Thoracic aorta (tissue), 2 donors: Measurements from ENCODE around the gene RAI2. TPM values are rescaled to one million over a fixed set of nuclear protein-coding genes. Genes with fewer than 3 reads are reported as not detected.

Experiments used
- ATAC-seq: fragments of 150-250 bp; one replicate; pipeline ENCODE4 v1.8.0; 2017; ENCODE audit warnings: low read depth; ENCODE audit not compliant: insufficient number of reproducible peaks, low FRiP score
- DNase-seq: peaks from one replicate; pipeline ENCODE4 v3.0.0-alpha.2; 2020; ENCODE audit warnings: low spot score
- H3K27ac ChIP-seq, 2 donors: fragments of 200-600 bp; sonication (generic); 1 replicate in 1 of 2; 2 replicates in 1 of 2; pipeline ENCODE4 v1.5.1; 2016; ENCODE audit warnings: mild to moderate bottlenecking in 2 of 2, moderate library complexity in 2 of 2
- H3K27me3 ChIP-seq: fragments of 200-600 bp; sonication (generic); replicated peaks from 2 replicates; pipeline ENCODE4 v1.6.0; 2016; ENCODE audit warnings: mild to moderate bottlenecking; ENCODE audit not compliant: insufficient read depth
- H3K36me3 ChIP-seq: fragments of 200-600 bp; sonication (generic); one replicate; pipeline ENCODE4 v1.5.1; 2016
- H3K4me1 ChIP-seq, 2 donors: fragments of 200-600 bp; sonication (generic); 1 replicate in 1 of 2; 2 replicates in 1 of 2; pipeline versions ENCODE4 v1.5.1 to v1.6.0; 2016; ENCODE audit warnings: low read depth in 2 of 2, mild to moderate bottlenecking in 1 of 2; ENCODE audit not compliant: control insufficient read depth in 1 of 2
- H3K4me3 ChIP-seq: fragments of 200-600 bp; sonication (generic); 2 replicates; pipeline ENCODE4 v1.5.1; 2016; ENCODE audit warnings: mild to moderate bottlenecking
- H3K9me3 ChIP-seq: fragments of 200-600 bp; sonication (generic); 2 replicates; pipeline ENCODE4 v1.5.1; 2016
- CTCF ChIP-seq: fragments of 200-600 bp; sonication (generic); IDR thresholded peaks from one replicate; pipeline ENCODE4 v1.5.1; 2019; ENCODE audit warnings: antibody characterized with exemption
- total RNA-seq, 2 donors: library from RNA; depleted of rRNA; stranded (reverse); fragments of >200 nt; gene quantifications; one replicate each; pipeline versions ENCODE4 v1.1.0 to v1.2.3, GENCODE V29; 2016

The RAI2 gene
- total RNA-seq, 2 donors from 2014 or later = 15.9 to 21.5 TPM

GRCh38 chrX:17869580-17869979 lies 8.5 kb upstream of the RAI2 start:
- Histone ChIP-seq H3K27me3 (no peaks in the 10 kb centered on the region), H3K36me3 (no peaks in the 10 kb centered on the region), H3K9me3 (no peaks in the 10 kb centered on the region), H3K4me3 (no peak overlapping the region), H3K4me1 (no peaks in the 10 kb centered on the region), H3K27ac (no peak overlapping the region)
- DNase-seq = no peak
- ATAC-seq = no peak
- TF ChIP-seq CTCF = no peak

GRCh38 chrX:17861489-17862011 lies 452 bp upstream of the RAI2 start:
- Histone ChIP-seq H3K9me3 (no peaks in the 10 kb centered on the region), H3K27me3 (no peaks in the 10 kb centered on the region), H3K36me3 (no peaks in the 10 kb centered on the region), H3K27ac (no peak overlapping the region), H3K4me3 (peak overlapping the region; percentile 69), H3K4me1 (no peaks in the 10 kb centered on the region)
- no peak for DNase-seq
- TF ChIP-seq CTCF = no peak
- no peak for ATAC-seq

GRCh38 chrX:17860179-17860780 lies 818 bp downstream of the RAI2 start:
- no peaks in the 10 kb centered on the region for H3K36me3 ChIP-seq
- no peaks in the 10 kb centered on the region for H3K9me3 ChIP-seq
- H3K27me3 ChIP-seq = no peaks in the 10 kb centered on the region
- H3K4me1 ChIP-seq = peaks cover 0 to under 1% of the 10 kb centered on the region in 2 donors
- no peak for DNase-seq
- no peak for ATAC-seq
- peak overlapping the region in 1 of 2 donors; percentile 37 for H3K27ac ChIP-seq
- no peak for TF ChIP-seq CTCF
- peak overlapping the region; percentile 75 for H3K4me3 ChIP-seq

- Histone ChIP-seq H3K36me3 (no peaks in the 10 kb centered on the region), H3K27ac (peak overlapping the region in 1 of 2 donors; percentile 37), H3K27me3 (no peaks in the 10 kb centered on the region), H3K9me3 (no peaks in the 10 kb centered on the region), H3K4me3 (peak overlapping the region; percentile 75), H3K4me1 (peaks cover 0 to 6% of the 10 kb centered on the region in 2 donors)
- no peak for DNase-seq
- no peak for ATAC-seq
- no peak for TF ChIP-seq CTCF
These were observed 1.4 kb downstream of the RAI2 start for GRCh38 chrX:17859609-17860178.

GRCh38 chrX:17854531-17854930 lies 6.6 kb downstream of the RAI2 start:
- Histone ChIP-seq H3K9me3 (no peaks in the 10 kb centered on the region), H3K27ac (no peak overlapping the region), H3K36me3 (no peaks in the 10 kb centered on the region), H3K4me3 (no peak overlapping the region), H3K27me3 (no peaks in the 10 kb centered on the region), H3K4me1 (peaks cover 0 to 11% of the 10 kb centered on the region in 2 donors)
- DNase-seq (no peak), ATAC-seq (no peak)
- TF ChIP-seq CTCF = no peak
